GM21619 (cell line): ENCODE measurements around the gene UTP14C.
"Not testable (repeated sequence)": the region's sequence is repeated elsewhere in the genome, so short reads cannot be mapped to it uniquely, and the experiment has no call there.

Experiments used
- ATAC-seq: cut with Tn5 transposase; IDR thresholded peaks from one replicate; pipeline ENCODE4 v1.9.1; 2021; ENCODE audit not compliant: unreplicated experiment

Gene UTP14C

GRCh38 chr13:52003541-52003940 lies 20.9 kb upstream of the UTP14C start:
- ATAC-seq = no peak

DNA sequence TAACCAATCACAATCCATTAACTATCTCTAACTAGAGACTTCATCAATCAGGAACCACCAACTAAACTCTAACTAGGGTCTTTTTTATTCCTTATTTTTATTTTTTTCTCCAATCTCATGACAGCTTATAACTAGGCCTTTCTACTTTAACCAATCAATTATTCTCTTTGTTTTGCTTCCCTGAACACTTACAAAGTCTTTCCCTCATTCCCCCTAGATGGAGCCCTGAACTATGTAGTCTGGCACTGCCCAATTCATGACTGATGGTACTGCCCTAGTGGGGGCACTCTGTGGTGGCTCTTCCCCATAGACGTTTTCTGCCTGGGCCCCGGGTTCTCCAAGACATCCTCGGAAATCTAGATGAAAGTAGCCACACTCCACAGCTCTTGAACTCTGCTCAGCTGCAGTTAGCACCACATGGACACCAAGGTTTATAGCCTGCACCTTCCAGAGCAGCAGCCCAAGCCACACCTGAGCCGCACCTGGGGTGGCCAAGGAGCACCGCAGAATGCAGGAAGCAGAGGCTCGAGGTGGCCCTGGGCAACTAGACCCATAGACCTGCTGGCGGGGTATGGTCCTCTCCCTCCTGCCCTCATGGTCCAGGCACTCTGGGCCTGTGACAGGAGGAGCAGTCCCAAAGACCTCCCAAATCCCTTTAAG lies 19.9 kb upstream of the UTP14C start:
- no peak for ATAC-seq

DNA sequence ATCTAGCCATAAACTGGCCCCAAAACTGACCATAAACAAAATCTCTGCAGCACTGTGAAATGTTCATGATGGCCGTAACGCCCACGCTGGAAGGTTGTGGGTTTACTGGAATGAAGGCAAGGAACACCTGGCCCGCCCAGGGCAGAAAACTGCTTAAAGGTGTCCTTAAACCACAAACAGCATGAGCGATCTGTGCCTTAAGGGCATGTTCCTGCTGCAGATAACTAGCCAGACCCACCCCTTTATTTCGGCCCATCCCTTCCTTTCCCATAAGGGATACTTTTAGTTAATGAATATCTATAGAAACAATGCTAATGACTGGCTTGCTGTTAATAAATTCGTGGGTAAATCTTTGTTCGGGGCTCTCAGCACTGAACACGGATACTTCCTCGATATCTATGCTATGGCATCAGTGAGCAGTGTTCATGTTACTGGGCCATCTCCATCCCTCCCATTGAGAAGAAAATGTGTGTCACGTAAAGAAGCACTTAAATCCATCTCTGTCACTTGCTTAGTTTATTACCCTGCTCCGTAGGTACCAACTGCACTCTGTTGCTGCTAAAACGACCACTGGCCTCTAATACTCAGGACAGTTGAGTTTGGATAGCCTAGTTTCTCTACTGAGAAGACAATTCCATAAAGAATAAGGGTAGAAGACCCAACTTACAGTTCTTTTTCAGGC lies 18.5 kb upstream of the UTP14C start:
- ATAC-seq = no peak

DNA sequence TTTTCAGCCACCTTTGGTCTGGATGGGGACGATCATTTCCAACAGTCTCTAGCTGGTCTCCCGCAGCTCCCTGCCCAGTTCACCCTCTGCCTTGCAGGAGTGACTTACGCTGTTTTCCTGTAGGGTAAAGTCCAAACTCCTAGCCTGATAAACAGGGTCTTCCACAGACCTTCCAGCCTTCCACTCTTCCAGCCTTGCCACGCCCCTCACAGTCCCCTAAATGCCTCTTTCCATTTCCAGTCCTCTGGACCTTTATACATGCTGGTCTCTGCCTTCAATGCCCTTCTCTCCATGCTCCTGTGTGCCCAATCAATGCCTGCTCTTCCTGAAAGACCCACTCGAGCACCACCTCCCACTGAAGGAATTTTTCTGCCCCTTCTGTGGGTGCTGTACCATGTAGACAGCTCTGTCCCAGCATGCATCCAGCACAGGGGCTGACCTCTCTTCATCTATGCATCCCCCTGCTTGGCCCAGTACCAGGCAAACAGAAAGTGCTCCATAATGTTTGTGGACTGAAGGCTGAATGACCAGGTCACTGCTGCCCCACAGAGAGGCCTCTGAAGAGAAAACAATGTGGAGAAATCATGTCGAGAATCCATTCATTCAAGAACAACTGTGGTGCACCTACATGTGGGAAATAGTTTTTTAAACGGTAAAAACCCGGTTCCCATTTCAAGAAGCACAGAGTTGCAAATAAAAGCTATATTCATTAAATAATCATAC lies 17.8 kb upstream of the UTP14C start:
- no peak for ATAC-seq

GRCh38 chr13:52009946-52010345 lies 14.5 kb upstream of the UTP14C start:
- ATAC-seq = no peak

DNA sequence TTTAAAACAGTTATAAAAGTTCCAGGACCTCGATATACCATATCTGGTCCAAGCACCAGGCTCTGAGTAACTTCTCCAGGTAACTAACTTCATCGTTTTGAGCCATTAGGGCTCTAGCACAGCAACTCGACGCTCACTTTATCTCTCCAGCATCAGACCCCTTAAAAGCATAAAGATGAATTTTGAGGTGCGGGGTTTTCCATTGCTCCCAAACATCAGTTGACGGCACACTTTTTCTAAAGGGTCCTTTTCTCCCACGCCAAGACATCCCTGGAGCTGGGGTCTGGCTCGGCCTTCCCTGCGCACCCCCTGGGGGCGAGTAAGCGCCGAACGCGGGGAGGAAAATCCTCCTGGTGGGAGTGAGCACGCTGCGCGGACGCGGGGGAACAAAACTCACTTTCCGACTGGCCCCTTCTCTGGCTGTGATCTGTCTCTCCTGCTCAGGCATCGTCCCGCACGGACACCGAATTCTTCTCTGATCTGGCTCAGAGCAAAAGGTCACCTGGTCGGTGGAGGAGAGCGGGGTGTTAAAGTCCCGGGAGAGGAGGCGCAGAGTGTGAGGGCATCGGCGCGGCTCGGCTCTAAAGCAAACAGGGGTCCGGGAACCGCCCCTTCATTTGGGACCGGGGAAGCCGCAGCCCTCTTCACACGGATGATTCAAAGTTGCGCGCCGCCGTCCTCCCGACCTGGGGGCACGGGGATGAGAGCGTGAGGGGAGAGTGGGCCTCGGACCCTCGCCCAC lies 13.4 kb upstream of the UTP14C start, which contains the start of gene ATP7B:
TSS of gene ATP7B (minus strand) at position 561 of the 742 bp plus-strand sequence. CDS start at position 448, 113 bp downstream.
- peak; percentile 7 for ATAC-seq

DNA sequence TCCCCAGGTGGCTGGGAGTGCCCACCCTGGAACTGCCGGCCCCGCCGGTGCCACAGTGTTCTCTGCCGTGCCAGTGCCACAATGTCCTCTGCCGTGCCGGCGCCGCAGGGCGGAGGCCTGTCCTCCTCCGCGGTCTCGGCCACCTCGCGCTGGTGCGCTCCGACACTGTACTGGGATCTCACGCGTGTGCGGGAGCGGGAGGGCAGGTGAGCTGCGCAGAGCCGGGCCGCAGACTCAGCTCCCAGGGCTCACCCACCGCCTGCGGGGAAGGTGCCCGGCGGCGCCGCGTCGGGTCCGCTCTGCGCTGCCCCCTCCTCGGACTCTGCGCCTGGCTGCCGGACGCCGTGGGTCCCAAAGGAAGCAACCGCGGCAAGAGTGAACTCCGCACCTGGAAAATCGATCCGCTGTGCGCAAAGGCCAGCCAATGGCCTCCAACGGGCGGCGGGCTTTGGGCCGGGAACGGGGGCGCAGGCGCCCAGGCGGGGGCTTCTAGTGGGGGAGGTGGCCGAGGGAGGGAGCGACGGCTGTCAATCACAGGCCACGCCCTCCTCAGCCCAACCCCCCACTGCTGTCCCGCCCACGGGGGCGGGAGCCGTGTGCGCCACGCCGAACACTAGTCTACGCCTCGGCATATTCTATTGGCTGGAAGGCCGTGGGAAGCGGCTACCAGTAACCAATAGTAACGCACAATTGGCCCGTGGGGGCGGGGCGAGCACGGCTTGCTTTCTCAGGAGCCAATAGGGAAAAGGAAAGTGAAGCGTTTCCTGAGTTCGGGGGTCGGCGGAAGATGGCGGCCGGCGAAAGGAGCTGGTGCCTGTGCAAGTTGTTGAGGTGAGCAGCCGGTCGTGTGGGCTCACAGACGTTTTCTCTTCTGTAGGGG lies 12.6 kb upstream of the UTP14C start, which contains the start of gene ALG11:
TSS of gene ALG11 (plus strand) at position 767 of the 880 bp plus-strand sequence. CDS start at position 788, 21 bp downstream.
- peak; percentile 99 for ATAC-seq

GRCh38 chr13:52012512-52012836 lies 12.0 kb upstream of the UTP14C start:
- ATAC-seq = no peak

DNA sequence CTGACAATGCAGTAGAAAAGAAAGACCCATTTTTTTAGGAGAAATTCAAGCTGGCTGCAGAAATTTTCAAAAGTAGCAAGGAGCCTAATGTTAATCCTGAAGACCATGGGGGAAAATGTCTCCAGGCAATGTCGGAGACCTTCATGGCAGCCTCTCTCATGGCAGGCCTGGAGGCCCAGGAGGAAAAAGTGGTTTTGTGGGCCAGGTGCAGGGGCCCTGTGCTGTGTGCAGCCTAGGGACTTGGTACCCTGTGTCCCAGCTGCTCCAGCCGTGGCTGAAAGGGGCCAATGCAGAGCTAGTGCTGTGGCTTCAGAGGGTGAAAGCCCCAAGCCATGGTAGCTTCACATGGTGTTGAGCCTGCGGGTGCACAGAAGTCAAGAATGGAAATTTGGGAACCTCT lies 8.2 kb upstream of the UTP14C start:
- no peak for ATAC-seq

- no peak for ATAC-seq
These were observed 4.3 kb upstream of the UTP14C start for GRCh38 chr13:52020191-52020590.

- ATAC-seq = no peak
These were observed 2.1 kb upstream of the UTP14C start for GRCh38 chr13:52022356-52022755.

- no peak for ATAC-seq
These were observed 1.2 kb downstream of the UTP14C start for GRCh38 chr13:52025475-52026245.

GRCh38 chr13:52026246-52026626 lies 1.7 kb downstream of the UTP14C start:
- no peak for ATAC-seq

DNA sequence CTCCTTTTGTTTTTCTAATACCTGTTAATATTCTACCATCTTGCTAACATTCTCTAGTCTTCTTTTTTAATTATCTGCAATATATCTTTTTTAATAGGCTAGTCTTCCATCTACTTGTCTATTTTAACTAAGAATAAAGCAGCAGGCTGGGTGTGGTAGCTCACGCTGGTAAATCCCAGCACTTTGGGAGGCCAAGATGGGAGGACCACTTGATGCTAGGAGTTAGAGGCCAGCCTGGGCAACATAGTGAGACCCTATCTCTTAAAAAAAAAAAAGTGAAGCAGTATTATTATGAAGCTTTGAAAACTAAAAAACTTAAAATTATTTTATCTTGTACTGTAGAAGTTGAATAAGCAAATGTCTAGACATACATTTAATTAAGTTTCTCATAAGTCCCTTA lies 3.3 kb downstream of the UTP14C start:
- ATAC-seq = no peak

DNA sequence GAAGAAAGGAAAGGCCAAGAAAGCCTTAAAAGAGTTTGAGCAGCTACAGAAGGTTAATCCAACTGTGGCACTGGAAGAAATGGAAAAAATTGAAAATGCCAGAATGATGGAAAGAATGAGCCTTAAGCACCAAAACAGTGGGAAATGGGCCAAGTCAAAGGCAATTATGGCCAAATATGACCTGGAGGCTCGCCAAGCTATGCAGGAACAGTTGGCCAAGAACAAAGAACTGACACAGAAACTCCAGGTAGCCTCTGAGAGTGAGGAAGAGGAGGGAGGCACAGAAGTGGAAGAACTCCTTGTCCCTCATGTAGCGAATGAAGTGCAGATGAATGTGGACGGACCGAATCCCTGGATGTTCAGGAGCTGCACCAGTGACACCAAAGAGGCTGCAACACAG lies 5.1 kb downstream of the UTP14C start:
- ATAC-seq = no peak

- not testable (repeated sequence) for ATAC-seq
These were observed 5.9 kb downstream of the UTP14C start for GRCh38 chr13:52030401-52030800.

GRCh38 chr13:52033039-52033438 lies 8.5 kb downstream of the UTP14C start:
- ATAC-seq = no peak

DNA sequence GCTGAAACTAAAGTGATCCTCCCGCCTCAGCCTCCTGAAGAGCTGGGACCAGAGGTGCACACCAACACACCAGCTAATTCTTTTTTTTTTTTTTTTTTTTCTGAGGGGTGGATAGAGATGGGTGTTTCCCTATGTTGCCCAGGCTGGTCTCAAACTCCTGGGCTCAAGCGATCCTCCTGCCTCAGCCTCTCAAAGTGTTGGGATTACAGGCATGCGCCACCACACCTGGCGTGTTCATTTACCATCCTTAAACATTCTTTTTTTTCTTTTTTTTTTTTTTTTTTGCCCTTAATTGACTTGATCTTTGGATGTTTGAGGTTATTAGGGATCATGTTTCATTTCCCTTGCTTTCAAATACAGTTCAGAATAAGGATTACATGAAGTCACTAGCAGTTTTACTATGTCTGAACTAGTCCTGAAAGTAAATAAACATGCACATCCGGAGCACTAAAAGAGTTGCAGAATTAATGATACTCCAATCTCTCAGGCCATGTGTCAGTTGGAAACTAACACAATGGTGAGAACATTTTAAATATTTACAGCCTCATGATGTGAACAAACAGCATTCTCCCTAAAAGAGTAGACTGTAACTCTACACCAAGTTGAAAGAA lies 10.2 kb downstream of the UTP14C start:
- ATAC-seq = no peak

GRCh38 chr13:52036037-52036436 lies 11.5 kb downstream of the UTP14C start:
- ATAC-seq = no peak
